Activated CD8-positive, alpha-beta memory T cell treated with anti-CD3 and anti-CD28 coated beads, Interleukin-2, amount 50 U/mL, for 24 hours (primary cell): ENCODE results near the gene BACH2.
"Not testable (repeated sequence)": the region's sequence is repeated elsewhere in the genome, so short reads cannot be mapped to it uniquely, and the experiment has no call there.

Experiments
- DNase-seq: peaks from one replicate; pipeline ENCODE4 v3.0.0-alpha.2; 2020; ENCODE audit errors: extremely low read depth

Gene BACH2

GRCh38 chr6:89910001-89910901, 386.4 kb downstream of the BACH2 start:
- not testable (repeated sequence) for DNase-seq

GRCh38 chr6:89895276-89895874, 401.3 kb downstream of the BACH2 start:
- DNase-seq, result no peak

- DNase-seq, result no peak
Measured at GRCh38 chr6:89894169-89894568, 402.5 kb downstream of the BACH2 start, which contains the start of gene GJA10. Gene GJA10 (plus strand): TSS chr6:89894469. CDS start chr6:89894469, 0 bp downstream.

GRCh38 chr6:89892577-89892976, 404.1 kb downstream of the BACH2 start:
- not testable (repeated sequence) for DNase-seq

- not testable (repeated sequence) for DNase-seq
Measured at GRCh38 chr6:89890845-89891528, 405.7 kb downstream of the BACH2 start.

- no peak for DNase-seq
Measured at GRCh38 chr6:89888871-89889270, 407.8 kb downstream of the BACH2 start.

GRCh38 chr6:89888138-89888514, 408.5 kb downstream of the BACH2 start:
- no peak for DNase-seq

- no peak for DNase-seq
Measured at GRCh38 chr6:89887452-89888137, 409.0 kb downstream of the BACH2 start.

GRCh38 chr6:89886378-89887120, 410.1 kb downstream of the BACH2 start:
- DNase-seq, result no peak
